ENCODE data around the gene MTG1.

Gene MTG1

DNA sequence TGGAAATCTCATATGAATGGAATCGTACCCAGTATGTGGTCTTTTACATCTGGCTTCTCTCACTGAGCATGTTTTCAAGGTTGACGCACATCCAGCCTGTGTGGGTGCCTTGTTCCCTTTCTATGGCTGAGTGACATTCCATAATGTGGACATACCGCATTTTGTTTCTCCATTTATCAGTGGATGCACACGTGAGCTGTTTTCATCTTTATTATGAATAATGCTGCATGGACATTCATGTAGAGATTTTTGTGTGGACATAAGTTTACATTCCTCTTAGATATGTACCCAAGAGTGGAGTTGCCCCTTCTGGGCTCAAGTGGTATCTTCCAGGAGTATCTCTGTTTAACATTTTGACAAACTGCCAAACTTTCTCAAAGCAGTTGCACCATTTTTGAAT is 58.5 kb downstream of the MTG1 start:
- no peaks in the 10 kb centered on the region for H3K27me3 ChIP-seq (ENCODE audit: insufficient read depth, poor library complexity, severe bottlenecking)
- DNase-seq (ENCODE audit: low read depth in 1 of 2, low spot score in 1 of 2): no peak
- no peak overlapping the region for H3K27ac ChIP-seq (replicated peaks)
- TF ChIP-seq POLR2AphosphoS5 (IDR thresholded peaks at IDR 0.05; ENCODE audit: low read depth) (no peak), GABPA (IDR thresholded peaks at IDR 0.05; ENCODE audit: low read depth) (no peak), SPI1 (IDR thresholded peaks at IDR 0.05; ENCODE audit: borderline replicate concordance, low read depth) (no peak), CTCF (IDR thresholded peaks at IDR 0.05; ENCODE audit: insufficient read depth, low read length) (no peak)
- TF ChIP-seq, protein P1, sequence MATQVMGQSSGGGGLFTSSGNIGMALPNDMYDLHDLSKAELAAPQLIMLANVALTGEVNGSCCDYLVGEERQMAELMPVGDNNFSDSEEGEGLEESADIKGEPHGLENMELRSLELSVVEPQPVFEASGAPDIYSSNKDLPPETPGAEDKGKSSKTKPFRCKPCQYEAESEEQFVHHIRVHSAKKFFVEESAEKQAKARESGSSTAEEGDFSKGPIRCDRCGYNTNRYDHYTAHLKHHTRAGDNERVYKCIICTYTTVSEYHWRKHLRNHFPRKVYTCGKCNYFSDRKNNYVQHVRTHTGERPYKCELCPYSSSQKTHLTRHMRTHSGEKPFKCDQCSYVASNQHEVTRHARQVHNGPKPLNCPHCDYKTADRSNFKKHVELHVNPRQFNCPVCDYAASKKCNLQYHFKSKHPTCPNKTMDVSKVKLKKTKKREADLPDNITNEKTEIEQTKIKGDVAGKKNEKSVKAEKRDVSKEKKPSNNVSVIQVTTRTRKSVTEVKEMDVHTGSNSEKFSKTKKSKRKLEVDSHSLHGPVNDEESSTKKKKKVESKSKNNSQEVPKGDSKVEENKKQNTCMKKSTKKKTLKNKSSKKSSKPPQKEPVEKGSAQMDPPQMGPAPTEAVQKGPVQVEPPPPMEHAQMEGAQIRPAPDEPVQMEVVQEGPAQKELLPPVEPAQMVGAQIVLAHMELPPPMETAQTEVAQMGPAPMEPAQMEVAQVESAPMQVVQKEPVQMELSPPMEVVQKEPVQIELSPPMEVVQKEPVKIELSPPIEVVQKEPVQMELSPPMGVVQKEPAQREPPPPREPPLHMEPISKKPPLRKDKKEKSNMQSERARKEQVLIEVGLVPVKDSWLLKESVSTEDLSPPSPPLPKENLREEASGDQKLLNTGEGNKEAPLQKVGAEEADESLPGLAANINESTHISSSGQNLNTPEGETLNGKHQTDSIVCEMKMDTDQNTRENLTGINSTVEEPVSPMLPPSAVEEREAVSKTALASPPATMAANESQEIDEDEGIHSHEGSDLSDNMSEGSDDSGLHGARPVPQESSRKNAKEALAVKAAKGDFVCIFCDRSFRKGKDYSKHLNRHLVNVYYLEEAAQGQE (IDR thresholded peaks at IDR 0.05; ENCODE audit: insufficient replicate concordance, low read depth): no peak
- H3K4me3 ChIP-seq (replicated peaks; ENCODE audit: insufficient read depth, low read length): no peak overlapping the region

DNA sequence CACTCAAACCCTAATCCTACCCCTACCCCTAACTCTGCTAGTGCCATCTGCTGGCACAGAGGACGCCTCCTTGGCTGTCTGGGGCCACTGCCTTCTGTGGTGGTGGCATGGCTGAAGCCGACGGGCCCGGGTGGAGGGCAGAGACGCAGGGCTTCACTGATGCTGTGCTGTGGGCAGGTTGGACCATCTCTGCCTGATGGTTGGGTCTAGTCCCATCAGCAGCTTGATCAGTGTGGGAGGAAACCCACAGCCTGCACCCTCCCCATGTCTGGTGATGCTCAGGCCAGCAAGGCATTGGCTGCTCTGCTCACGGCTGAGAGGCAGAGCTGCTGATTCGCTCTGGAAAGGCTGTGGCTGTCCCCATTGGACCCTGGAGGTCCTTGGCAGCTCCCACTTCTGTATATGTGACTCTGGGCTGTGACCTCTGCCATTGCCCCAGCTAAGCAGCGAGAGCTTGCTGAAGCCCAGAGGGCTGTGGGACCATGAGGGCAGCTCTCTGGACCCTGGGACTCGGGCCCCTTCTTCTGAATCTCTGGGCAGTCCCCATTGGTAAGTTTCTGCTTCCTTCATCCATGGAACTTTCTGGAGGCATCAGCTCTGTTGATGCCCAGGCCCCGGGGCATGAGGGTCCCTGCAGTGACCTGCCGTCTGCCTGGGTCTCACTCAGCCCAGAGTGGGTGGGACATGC is 59.7 kb downstream of the MTG1 start, which contains the start of gene SCART1:
Gene SCART1, plus strand, starts transcription at position 430 of the 688 bp plus-strand sequence. Its CDS starts 53 bp downstream, at position 483.
- TF ChIP-seq SPI1 (IDR thresholded peaks at IDR 0.05; ENCODE audit: borderline replicate concordance, low read depth) (no peak), CTCF (IDR thresholded peaks at IDR 0.05; ENCODE audit: insufficient read depth, low read length) (no peak), POLR2AphosphoS5 (IDR thresholded peaks at IDR 0.05; ENCODE audit: low read depth) (no peak), GABPA (IDR thresholded peaks at IDR 0.05; ENCODE audit: low read depth) (no peak)
- TF ChIP-seq, protein P1 (IDR thresholded peaks at IDR 0.05; ENCODE audit: insufficient replicate concordance, low read depth): no peak
- Histone ChIP-seq H3K4me3 (replicated peaks; ENCODE audit: insufficient read depth, low read length) (no peak within 1 kb of the TSS), H3K27ac (replicated peaks) (no peak within 1 kb of the TSS), H3K27me3 (ENCODE audit: insufficient read depth, poor library complexity, severe bottlenecking) (no peaks in the 10 kb centered on the region)
- no peak for DNase-seq (ENCODE audit: low read depth in 1 of 2, low spot score in 1 of 2)

GRCh38 chr10:133454204-133454893 is 60.4 kb downstream of the MTG1 start:
- TF ChIP-seq, protein P1 (IDR thresholded peaks at IDR 0.05; ENCODE audit: insufficient replicate concordance, low read depth): no peak
- TF ChIP-seq POLR2AphosphoS5 (IDR thresholded peaks at IDR 0.05; ENCODE audit: low read depth) (no peak), SPI1 (IDR thresholded peaks at IDR 0.05; ENCODE audit: borderline replicate concordance, low read depth) (no peak), CTCF (IDR thresholded peaks at IDR 0.05; ENCODE audit: insufficient read depth, low read length) (no peak), GABPA (IDR thresholded peaks at IDR 0.05; ENCODE audit: low read depth) (no peak)
- no peak overlapping the region for H3K27ac ChIP-seq (replicated peaks)
- no peaks in the 10 kb centered on the region for H3K27me3 ChIP-seq (ENCODE audit: insufficient read depth, poor library complexity, severe bottlenecking)
- no peak overlapping the region for H3K4me3 ChIP-seq (replicated peaks; ENCODE audit: insufficient read depth, low read length)
- no peak for DNase-seq (ENCODE audit: low read depth in 1 of 2, low spot score in 1 of 2)

Data from HL-60 (cell line).